Measurements from ENCODE around the gene LRRC74B.
"Not testable (repeated sequence)": the region's sequence is repeated elsewhere in the genome, so short reads cannot be mapped to it uniquely, and the experiment has no call there.

The LRRC74B gene

DNA sequence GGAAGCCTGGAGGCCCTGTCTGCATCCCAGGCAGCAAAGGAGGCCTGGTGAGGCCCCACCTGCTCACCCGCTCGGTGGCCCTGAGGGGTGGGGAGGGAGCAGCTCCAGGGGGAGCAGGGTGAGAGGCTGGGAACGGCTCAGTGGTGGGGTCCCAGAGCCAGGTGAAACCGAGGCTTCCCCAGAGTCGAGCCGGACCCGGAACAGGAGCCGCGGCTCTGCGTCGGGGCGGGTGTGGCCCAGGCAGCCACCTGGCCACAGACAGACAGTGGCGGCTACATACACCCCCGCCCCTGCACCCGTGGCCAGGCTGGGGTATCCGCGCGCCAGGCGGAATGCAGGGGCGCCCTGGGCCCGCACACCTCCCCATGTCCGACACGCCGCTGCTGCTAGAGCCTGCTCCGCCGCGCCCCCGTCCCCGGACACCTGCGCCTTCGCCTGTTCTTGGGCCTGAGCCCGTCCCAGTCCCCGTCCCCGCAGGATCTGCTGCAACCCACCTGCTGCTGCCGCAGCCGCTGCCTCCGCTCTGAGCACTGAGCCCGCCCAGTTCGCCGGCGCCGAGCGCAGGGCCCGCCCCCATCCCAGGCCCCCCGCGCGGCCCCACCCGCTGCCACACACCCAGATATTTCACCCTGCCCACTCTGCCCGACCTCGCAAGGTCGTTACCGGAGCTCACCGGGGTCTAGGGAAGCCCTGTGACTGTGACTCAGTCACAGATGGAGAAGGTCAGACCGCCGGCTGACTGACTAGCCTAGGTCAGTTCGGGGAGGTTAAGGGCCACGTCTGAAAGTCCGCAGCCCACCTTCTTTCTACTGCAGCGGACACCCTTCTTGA, 13.5 kb upstream of the LRRC74B start, which contains the start of gene SLC7A4:
Gene SLC7A4, minus strand, starts transcription at position 525 of the 831 bp plus-strand sequence. CDS start 749 bp downstream, outside the sequence.
- DNase-seq, result no peak

- no peak for DNase-seq
These were observed 12.7 kb upstream of the LRRC74B start for GRCh38 chr22:21032868-21033688.

DNA sequence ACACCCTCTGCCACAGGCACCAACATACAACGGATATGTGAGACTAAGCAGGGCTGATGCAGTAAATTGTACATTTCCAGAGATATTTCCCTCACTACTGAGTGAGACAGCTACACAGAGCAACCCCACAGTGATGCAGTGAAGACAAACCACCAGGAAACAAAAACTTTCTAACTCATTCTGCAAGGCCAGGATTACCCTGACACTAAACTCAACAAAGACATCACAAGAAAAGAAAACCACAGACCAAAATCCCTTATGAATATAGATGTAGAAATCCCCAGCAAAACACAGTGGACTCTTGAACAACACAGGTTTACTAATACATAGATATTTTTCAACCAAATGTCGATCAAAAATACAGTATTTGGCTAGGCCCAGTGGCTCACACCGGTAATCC, 11.9 kb upstream of the LRRC74B start:
- DNase-seq, result no peak

GRCh38 chr22:21034989-21035388, 10.8 kb upstream of the LRRC74B start:
- no peak for DNase-seq

GRCh38 chr22:21038405-21038804, 7.3 kb upstream of the LRRC74B start:
- peak; percentile 40 for DNase-seq

GRCh38 chr22:21039158-21039557, 6.6 kb upstream of the LRRC74B start:
- not testable (repeated sequence) for DNase-seq

GRCh38 chr22:21041937-21042336, 3.8 kb upstream of the LRRC74B start:
- no peak for DNase-seq

DNA sequence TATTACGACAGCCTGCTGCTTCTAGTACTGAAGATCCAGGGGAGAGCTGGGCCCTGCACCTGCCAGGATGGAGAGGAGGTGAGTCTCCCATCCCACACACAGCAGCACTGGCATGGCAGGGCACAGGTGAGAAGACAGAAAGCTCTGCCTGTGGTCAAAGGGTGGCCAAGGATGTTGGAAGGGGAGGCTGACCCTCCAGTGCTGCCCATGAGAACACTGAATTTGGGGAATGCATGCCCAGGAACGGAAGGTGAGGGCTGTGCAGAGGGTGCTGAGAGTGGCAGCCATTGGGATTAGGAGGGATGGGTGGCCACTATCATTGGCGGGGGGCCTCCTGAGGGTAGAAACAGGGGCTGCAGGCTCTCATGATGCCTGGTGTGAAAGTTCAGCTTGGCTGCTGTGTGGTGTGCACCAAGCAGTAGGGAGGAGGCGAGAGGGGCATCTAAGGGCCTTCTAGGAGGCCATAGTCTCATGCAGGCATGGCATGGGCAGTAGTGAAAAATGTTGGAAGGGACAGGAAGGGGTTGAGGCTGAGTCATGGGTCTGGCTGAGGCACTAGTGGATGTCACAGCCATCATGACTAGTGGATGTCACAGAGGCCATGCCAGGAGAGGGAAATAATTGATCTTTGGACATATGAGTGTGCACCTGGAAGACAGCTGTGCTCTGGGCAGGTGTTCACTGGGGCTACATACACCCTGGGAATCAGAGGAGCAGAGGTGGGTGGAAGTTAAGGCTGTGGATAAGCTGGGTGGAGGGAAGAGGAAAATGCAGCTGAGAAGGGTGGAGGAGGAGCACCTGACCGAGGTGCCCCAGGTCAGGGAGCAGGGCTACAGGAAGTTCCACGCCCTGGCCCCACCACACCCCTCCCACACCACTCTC, 2.5 kb upstream of the LRRC74B start:
- no peak for DNase-seq

- DNase-seq, result no peak
These were observed 1.7 kb upstream of the LRRC74B start for GRCh38 chr22:21043860-21044535.

GRCh38 chr22:21044931-21045584, 688 bp upstream of the LRRC74B start:
- peak; percentile 73 for DNase-seq

- DNase-seq, result no peak
These were observed 1.4 kb downstream of the LRRC74B start for GRCh38 chr22:21047035-21047661.

DNA sequence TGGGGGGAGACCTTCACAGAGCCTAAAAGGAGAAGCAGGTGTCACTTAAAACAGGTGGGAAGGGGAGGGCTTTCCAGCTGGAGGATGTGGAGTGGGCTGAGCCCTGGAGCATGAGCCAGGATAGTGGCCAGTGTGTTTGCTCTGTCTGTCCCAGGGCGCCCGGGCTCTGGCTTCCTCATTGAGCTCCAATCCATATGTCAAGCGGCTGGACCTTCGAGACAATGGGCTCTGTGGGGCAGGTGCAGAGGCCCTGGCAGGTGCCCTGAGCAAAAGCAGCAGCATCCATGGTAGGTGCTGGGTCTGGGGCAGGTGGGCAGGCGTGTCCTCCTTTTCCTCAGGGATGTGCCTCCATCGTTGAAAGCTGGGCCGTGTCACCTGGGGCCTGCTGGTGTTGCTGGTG, 2.0 kb downstream of the LRRC74B start:
- DNase-seq, result no peak

- DNase-seq, result not testable (repeated sequence)
These were observed 2.7 kb downstream of the LRRC74B start for GRCh38 chr22:21048448-21048847.

DNA sequence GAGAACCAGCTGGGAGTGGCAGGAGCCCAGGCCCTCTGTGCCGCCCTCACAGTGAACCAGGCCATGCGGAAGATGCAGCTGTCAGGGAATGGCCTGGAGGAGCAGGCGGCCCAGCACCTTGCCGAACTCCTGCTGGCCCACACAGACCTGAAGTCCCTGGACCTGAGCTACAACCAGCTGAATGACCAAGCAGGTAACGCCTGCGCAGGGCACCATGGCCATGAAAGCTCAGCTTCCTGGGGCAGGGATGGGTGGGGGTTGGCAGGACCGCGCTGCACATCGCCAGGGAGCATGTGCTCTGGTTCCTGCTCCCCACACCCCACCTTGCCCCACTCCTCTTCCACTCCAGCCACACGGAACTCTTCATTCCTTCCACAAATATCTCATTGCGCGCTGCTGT, 3.2 kb downstream of the LRRC74B start:
- DNase-seq, result not testable (repeated sequence)

DNA sequence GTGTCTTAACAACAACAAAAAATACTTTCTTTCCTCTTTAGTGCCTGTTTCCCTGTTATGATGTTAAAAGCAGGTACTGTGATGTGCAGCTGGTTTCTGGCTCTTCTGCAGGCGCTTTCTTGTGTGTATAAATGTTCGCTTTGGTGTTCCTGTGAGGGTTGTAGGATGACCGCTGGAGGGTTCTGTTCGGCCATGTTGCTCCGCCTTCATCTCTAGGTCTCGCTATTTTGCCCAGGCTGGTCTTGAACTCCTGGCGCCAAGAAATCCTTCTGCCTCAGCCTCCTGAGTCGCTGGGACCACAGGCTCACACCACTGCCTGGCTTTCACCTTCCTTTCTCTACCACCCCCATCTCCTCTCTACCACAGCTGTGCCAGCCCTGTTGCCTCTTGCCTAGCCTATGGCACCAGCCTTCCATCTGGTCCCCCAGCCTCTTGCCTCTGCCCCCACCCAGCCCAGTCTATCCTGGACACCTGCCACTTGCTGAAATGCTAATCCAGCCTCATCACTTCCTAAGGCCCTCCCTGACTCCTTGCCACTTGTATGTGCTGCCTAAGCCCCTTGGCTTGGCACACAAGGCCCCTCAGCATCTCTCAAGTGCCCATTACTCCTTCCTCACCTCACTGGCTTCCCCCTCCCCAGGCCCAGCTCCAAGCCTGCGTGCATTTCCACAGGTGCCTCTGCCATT, 5.5 kb downstream of the LRRC74B start:
- no peak for DNase-seq

DNA sequence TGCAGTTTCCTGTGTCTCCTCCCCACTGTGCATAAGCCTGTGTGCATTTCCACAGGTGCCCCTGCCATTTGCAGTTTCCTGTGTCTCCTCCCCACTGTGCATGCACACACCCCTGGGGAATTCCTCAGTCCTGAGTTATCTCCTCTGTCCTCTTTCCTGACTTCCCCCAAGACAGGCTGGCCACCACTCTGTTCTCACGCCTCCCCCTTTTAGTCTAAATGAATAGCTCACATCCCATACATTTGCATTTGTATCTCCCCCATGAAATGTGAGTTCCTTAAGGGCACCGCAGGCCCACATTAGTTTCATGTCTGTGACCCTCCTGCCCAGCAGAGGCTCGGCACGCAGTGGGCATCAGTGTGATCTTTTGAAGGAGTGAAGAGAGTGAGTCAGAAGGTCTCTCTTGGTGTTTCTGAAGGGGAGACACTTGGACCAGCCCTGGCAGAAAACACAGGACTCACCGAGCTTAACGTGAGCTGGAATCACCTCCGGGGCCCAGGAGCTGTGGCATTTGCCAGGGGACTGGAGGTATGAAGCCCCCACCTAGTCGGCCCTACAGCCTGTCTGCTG, 6.2 kb downstream of the LRRC74B start:
- no peak for DNase-seq

DNA sequence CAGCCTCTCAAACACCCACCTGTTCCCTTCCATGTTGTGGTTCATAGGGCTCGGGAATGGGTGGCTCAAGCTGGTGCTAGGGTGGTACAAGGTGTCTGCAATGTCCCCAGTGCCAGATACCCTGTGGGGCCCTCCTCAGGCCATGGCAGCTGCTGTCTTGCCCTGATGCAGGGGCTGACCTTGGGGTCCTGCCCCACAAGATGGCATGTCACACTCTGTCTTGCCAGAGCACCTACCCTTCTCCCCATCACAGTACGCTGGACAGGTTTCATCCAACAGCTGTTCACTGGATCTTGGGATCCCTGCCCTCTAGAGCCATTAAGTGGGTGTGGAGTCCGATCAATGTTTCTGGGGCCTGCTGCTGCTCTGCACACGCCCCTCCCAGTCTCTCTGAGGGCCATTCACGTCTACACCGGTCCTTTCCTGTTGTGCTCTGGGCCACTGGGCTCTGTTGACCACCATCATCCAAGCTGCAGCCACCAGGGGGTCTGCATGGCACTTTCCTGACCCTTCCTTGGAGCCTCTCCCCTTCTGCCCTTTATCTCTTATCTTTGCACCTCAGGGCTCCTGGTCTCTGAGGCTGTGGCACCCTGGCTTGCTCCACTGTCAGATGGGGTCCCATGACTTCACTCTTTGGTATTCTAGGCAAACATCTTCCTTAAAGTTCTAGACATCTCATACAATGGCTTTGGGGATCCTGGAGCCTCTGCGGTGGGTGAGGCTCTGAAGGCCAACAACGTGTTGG, 7.1 kb downstream of the LRRC74B start:
- no peak for DNase-seq

- DNase-seq, result no peak
These were observed 8.4 kb downstream of the LRRC74B start for GRCh38 chr22:21054046-21054713.
